Natural killer cell treated with Interleukin-12 subunit alpha and Interleukin-12 subunit beta and Interleukin-15 and Interleukin-18, amount 100 ng/mL, for 72 hours (primary cell): ENCODE data around the gene TANGO2. TPM values are rescaled to one million over a fixed set of nuclear protein-coding genes. Genes with fewer than 3 reads are reported as not detected.
"Not testable (repeated sequence)": the region's sequence is repeated elsewhere in the genome, so short reads cannot be mapped to it uniquely, and the experiment has no call there.

ENCODE experiments used
- ATAC-seq, 2 donors: fragments of 150-1000 bp; cut with Tn5 transposase in 1 of 2; sonication (Bioruptor Pico), chemical (Tn5 transposase) in 1 of 2; 2 replicates each; pipeline ENCODE4 v1.10.0; 2021
- DNase-seq: peaks from one replicate; pipeline ENCODE4 v3.0.0; 2022; ENCODE audit warnings: low spot score
- H3K27ac Mint-ChIP-seq, 2 donors: 1 replicate in 1 of 2; 2 replicates in 1 of 2; pipeline ENCODE4 v1.8.0; 2022; ENCODE audit warnings: mixed read lengths in 2 of 2, mild to moderate bottlenecking in 1 of 2, moderate library complexity in 1 of 2
- H3K27me3 Mint-ChIP-seq, 2 donors: 1 replicate in 1 of 2; 2 replicates in 1 of 2; pipeline ENCODE4 v1.8.0; 2022; ENCODE audit warnings: mixed read lengths in 2 of 2
- H3K36me3 Mint-ChIP-seq: one replicate; pipeline ENCODE4 v1.8.0; 2022; ENCODE audit warnings: mixed read lengths
- H3K4me1 Mint-ChIP-seq, 2 donors: 1 replicate in 1 of 2; 2 replicates in 1 of 2; pipeline ENCODE4 v1.8.0; 2022; ENCODE audit warnings: low read depth in 2 of 2, mixed read lengths in 2 of 2, mild to moderate bottlenecking in 1 of 2
- H3K4me3 Mint-ChIP-seq: one replicate; pipeline ENCODE4 v1.8.0; 2022; ENCODE audit warnings: mixed read lengths
- H3K9me3 Mint-ChIP-seq: 2 replicates; pipeline ENCODE4 v1.8.0; 2022; ENCODE audit warnings: mixed read lengths
- total RNA-seq, 2 donors: library from RNA; stranded (reverse); gene quantifications; one replicate each; pipeline ENCODE4 v1.2.3, GENCODE V29; 2022

TANGO2 gene
- total RNA-seq, 2 donors from 2014 or later, result 50.5 to 61.6 TPM

DNA sequence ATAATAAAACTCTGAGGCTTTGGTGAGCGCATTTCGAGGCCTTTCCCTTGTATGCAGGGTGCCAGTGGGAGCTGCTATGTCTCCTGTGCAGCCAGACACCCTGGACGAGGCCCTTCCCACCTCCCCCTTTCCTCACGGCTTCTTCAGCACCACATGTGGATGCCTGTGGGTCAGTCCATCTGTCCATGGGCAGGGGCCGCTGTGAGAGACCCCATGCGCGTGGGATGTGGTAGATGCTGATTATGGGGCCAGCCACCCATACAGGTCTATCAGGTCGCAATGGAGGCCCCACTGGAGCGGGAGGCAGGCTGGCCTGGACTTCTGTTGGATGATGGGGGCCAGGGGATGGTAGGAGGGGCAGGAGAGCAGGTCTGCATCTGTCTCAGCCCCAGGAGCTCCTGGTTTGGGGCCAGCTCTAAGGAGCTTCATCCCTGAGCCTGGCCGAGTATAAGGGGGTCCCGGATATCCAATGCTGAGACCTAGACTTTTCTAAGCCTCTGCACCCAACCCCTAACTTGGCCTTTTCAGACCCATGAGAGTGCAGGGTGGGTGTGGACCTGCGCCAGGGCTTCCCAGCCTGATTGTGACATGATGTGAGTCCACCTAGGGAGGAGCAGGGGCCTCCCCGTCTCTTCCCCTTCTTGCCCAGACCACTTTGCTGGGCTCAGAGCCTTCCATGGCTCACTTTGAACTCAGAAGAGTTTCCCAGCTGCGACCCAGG lies 45.1 kb downstream of the TANGO2 start:
- H3K27ac Mint-ChIP-seq, result no peak overlapping the region
- no peak overlapping the region for H3K4me3 Mint-ChIP-seq
- peaks cover 0 to 10% of the 10 kb centered on the region in 2 donors for H3K4me1 Mint-ChIP-seq
- ATAC-seq (no peak), DNase-seq (peak; percentile 39)
- H3K36me3 Mint-ChIP-seq, result no peaks in the 10 kb centered on the region
- H3K27me3 Mint-ChIP-seq, result no peaks in the 10 kb centered on the region
- no peaks in the 10 kb centered on the region for H3K9me3 Mint-ChIP-seq

DNA sequence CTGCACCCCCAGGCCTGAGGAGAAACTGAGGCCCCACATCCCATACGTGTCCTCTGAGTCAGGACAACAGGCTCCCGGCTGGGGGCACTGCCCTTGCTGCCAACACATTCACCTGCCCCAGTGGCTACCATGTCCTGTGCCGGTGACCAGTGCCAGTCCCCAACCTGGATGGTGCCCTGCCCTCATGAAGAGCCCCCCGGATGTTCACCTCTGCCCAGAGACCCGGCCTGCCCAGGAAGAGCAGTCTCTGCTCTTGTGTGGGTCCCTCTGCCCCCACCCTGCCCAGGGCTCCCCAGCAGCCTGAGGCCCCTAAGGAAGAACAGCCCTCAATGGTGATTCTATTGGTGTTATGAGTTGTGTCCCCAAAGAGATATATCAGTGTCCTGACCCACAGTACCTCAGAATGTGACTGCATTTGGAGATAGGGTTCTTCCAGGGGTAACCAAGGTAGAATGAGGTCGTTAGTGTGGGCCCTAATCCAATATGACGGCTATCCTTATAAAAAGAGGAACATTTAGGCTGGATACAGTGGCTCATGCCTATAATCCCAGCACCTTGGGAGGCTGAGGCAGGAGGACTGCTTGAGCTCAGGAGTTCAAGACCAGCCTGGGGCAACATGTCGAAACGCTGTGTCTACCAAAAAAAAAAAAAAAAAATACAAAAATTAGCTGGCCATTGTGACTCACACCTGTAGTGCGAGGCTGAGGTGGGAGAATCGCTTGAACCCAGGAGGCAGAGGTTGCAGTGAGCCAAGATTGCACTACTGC lies 45.9 kb downstream of the TANGO2 start:
- Mint-ChIP-seq H3K4me3 (no peak overlapping the region), H3K27ac (no peak overlapping the region), H3K27me3 (no peaks in the 10 kb centered on the region), H3K36me3 (no peaks in the 10 kb centered on the region), H3K4me1 (peaks cover 0 to 7% of the 10 kb centered on the region in 2 donors), H3K9me3 (no peaks in the 10 kb centered on the region)
- ATAC-seq (no peak), DNase-seq (peak; percentile 44)

DNA sequence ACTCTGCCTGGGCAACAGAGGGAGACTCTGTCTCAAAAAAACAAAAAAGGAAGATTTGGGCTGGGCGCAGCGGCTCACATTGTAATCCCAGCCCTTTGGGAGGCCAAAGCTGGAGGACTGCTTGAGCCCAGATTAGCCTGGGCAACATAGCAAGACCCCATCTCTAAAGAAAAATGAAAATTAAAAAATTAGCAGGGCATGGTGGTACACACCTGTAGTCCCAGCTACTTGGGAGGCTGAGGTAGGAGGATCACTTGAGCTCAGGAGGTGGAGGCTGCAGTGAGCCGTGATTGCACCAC lies 46.4 kb downstream of the TANGO2 start:
- H3K9me3 Mint-ChIP-seq, H3K27me3 Mint-ChIP-seq, H3K4me3 Mint-ChIP-seq, H3K4me1 Mint-ChIP-seq, H3K27ac Mint-ChIP-seq, H3K36me3 Mint-ChIP-seq, ATAC-seq: not testable (repeated sequence)
- peak; percentile 53 for DNase-seq

DNA sequence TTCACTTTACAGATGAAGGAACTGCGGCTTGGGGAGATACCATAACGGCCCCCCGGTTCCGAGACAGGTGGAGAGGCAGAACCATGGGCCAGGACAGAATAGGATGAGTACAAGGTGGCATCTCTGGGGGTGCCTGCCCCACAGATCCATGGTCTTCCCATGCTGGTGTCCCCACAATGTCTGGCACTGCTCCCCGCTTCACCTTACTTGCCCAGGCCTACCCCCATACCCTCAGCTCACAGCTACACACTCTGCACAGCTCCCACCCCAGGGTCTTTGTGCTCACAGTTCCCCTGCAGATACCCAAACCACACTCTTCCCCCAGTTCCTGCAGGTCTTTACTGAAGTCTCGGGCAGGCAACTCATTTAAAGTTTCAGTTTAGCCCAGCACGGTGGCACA lies 47.7 kb downstream of the TANGO2 start:
- Mint-ChIP-seq H3K27ac (no peak overlapping the region), H3K4me1 (peaks cover 0 to 3% of the 10 kb centered on the region in 2 donors), H3K9me3 (no peaks in the 10 kb centered on the region), H3K27me3 (no peaks in the 10 kb centered on the region), H3K4me3 (no peak overlapping the region), H3K36me3 (no peaks in the 10 kb centered on the region)
- peak; percentile 38 for DNase-seq
- no peak for ATAC-seq

DNA sequence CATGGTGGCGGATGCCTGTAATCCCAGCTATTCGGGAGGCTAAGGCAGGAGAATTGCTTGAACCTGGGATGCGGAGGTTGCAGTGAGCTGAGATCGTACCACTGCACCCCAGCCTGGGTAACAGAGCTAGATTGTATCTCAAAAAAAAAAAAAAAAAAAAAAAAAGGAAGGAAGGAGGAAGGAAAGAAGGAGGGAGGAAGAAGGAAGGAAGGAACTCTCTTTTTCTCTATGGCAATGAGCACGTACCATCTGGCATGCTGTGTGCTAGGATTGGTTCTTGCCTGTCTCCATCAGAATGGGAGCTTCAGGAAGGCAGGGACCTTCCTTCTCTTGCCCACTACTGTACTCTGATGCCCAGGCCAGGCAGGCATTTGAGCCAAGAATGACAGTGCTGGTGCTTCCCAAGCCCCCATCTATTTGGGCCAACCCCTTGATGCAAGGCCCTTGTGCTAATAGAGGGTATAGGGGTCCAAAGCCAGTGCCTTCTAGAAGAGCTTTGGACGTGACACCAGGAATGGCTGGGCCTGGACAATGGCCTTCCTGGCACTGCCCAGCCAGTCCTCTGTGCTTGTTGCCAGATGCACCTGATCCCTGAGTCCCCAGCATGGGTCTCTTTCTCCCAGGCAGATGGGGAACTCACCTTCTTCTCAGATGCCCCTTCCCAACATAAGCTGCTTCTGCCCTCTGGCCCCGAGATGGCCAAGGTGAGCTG lies 48.6 kb downstream of the TANGO2 start:
- no peaks in the 10 kb centered on the region for H3K36me3 Mint-ChIP-seq
- no peak overlapping the region for H3K27ac Mint-ChIP-seq
- H3K27me3 Mint-ChIP-seq, result no peaks in the 10 kb centered on the region
- H3K9me3 Mint-ChIP-seq, result no peaks in the 10 kb centered on the region
- H3K4me3 Mint-ChIP-seq, result no peak overlapping the region
- DNase-seq (peak; percentile 50), ATAC-seq (peak in 1 of 2 donors; percentile 28)
- no peaks in the 10 kb centered on the region for H3K4me1 Mint-ChIP-seq

DNA sequence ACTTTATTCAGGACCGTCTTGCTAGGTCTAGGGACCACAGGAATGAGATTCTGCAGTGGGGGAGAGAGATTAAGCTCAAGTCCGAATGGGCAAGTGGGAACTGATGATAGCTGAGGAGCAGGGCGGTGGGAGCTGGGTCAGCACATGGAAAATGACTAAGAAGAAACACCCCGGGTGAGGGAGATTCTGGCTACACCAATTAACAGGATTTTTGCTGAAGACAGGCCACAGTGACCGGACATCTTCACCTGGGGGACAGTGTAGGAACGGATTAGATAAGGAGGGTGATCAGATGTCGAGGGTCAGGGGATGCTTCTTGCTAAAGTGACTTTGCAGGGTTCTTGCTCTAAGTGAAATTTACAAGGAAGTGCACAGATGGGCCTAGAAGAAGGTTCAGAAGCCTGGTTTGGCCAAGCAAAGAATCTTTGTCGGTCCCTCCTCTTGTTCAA lies 50.6 kb downstream of the TANGO2 start:
- no peak overlapping the region for H3K4me3 Mint-ChIP-seq
- H3K27me3 Mint-ChIP-seq, result no peaks in the 10 kb centered on the region
- H3K27ac Mint-ChIP-seq, result no peak overlapping the region
- no peaks in the 10 kb centered on the region for H3K9me3 Mint-ChIP-seq
- H3K4me1 Mint-ChIP-seq, result no peaks in the 10 kb centered on the region
- ATAC-seq, result no peak
- no peak for DNase-seq
- H3K36me3 Mint-ChIP-seq, result no peaks in the 10 kb centered on the region

DNA sequence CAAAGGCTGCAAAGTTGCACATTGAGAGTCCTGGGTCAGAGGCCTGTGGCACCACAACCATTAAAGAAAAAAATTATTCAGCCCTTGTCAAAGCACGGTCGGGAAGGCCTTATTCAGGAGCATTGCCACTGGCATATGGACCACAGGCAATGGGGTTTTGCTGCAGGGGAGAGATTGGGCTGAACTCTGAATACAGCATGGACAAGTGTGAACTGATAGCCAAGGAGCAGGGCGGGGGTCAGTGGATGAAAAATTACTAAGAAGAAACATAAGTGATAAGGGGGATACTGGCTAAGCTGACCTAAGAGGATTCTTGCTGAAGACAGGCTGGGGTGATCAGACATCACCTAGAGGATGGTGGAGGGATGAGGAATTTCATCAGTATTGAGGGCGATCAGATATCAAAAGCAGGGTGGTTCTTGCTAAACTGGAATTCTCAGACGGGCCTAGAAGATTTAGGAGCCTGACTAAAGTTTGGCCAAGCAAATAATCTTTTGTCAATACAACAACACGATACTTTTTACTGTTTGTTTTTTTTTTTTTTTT lies 55.8 kb downstream of the TANGO2 start:
- Mint-ChIP-seq H3K36me3 (peaks cover 4% of the 10 kb centered on the region), H3K4me1 (peaks cover 9 to 11% of the 10 kb centered on the region in 2 donors), H3K9me3 (no peaks in the 10 kb centered on the region), H3K27me3 (no peaks in the 10 kb centered on the region), H3K4me3 (no peak overlapping the region), H3K27ac (peak overlapping the region in 1 of 2 donors; percentile 70)
- peak; percentile 39 for DNase-seq
- no peak for ATAC-seq

DNA sequence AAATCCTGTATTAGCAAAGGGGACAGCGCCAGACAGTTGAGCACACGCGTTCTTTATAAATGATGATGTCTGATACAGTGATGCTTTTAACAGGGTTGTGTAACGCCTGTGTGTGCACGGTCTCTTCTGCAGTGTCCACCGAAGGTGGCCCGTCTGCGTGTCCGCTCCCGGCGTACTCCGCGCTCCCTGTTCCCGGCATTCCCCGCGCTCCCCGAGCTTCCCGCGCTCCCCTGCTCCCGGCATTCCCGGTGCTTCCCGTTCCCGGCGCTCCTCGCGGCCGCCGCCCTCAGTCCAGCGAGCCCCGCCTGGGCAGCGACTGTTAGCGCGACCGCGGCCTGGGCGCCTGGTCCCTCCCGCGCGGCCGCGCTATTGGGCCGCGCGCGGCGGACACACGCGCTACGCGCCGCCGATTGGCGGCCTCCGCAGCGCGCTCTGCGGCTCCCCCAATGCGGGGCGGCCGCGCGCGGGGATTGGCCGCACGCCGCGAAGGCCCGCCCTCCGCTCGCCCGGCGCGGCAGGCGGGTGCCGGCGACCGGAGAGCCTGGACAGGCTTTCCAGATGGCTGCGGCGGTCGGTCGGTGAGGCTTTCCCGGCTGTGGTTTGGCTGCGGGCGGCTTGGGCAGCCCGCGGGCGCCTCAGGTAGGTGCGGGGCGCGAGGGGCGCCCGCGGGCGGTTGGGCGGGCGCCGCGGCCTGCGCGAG lies 59.0 kb downstream of the TANGO2 start, which contains the start of gene DGCR8:
Gene DGCR8 (plus strand): TSS at position 497 of the 700 bp plus-strand sequence. CDS start 5,723 bp downstream, outside the sequence.
- peaks cover 32 to 36% of the 10 kb centered on the region in 2 donors for H3K4me1 Mint-ChIP-seq
- H3K9me3 Mint-ChIP-seq, result no peaks in the 10 kb centered on the region
- DNase-seq (peak; percentile 83), ATAC-seq (peak; percentile 97 to 98)
- H3K36me3 Mint-ChIP-seq, result peaks cover 6% of the 10 kb centered on the region
- peak within 1 kb of the TSS; percentile 55 to 70 for H3K27ac Mint-ChIP-seq
- no peaks in the 10 kb centered on the region for H3K27me3 Mint-ChIP-seq
- H3K4me3 Mint-ChIP-seq, result peak within 1 kb of the TSS; percentile 87

DNA sequence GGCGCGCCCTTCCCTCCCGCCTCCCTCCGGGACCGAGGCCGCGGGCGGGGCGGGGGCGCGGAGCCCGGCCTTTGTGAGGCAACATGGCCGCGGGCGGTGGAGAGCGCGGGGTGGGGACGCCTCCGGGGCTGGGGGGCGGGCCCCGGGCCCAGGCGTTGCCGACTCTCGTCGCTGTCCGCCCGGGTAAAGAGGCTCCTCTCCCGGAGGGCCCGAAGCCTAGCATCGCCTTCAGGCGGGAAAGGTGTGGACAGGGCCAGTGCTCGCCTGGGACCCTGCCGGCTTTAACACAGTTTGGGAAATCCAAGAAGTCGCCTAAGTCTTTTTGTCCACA lies 59.5 kb downstream of the TANGO2 start:
- H3K4me3 Mint-ChIP-seq, result peak overlapping the region; percentile 87
- ATAC-seq (peak; percentile 85 to 86), DNase-seq (peak; percentile 83)
- H3K27ac Mint-ChIP-seq, result peak overlapping the region; percentile 55 to 70
- peaks cover 6% of the 10 kb centered on the region for H3K36me3 Mint-ChIP-seq
- H3K9me3 Mint-ChIP-seq, result no peaks in the 10 kb centered on the region
- peaks cover 34 to 36% of the 10 kb centered on the region in 2 donors for H3K4me1 Mint-ChIP-seq
- H3K27me3 Mint-ChIP-seq, result no peaks in the 10 kb centered on the region

DNA sequence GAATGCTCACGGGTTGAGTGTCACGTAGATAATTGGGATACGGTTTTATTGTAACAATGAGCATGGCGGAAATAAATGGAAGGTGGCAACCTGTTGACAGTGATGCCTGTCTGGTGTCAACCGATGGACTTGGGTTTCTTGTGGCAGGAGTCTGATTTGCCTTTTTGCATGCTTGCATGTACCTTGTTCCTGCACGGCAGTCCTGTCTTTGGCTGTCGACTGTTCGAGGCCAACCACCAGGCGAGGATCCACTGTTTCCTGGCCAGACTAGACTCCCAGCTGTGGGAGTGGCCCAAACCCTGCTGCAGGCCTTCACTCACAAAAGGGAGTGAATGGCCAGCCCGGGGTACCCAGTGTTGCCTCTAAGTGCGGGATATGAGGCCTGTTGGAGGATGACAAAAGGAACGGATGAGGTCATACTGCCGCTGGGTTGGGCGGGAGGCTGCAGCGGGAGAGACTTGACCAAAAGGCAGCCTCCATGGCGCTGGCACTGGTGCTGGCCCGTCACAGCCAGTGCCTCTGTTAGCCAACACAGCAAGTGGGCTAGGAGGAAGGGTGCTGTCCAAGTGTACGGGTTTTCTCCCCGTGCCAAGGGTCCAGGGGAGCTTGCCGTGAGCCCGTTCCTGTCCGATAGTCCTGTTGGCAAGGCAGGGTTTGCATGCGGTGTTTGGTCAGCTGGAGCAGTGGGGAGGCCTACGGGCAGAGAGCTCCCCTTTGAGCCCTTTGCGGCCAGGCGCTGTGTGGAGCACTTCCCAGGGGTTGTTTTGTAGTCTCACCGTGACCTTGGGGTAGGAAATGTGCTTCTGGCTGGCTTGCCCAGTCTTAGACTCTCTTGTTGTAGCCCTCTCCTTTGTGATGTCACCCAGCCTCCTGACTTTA lies 60.1 kb downstream of the TANGO2 start:
- H3K4me3 Mint-ChIP-seq, result peak overlapping the region; percentile 87
- peaks cover 6% of the 10 kb centered on the region for H3K36me3 Mint-ChIP-seq
- DNase-seq (peak; percentile 58), ATAC-seq (no peak)
- H3K27me3 Mint-ChIP-seq, result no peaks in the 10 kb centered on the region
- H3K9me3 Mint-ChIP-seq, result no peaks in the 10 kb centered on the region
- H3K27ac Mint-ChIP-seq, result peak overlapping the region; percentile 55 to 70
- H3K4me1 Mint-ChIP-seq, result peaks cover 36 to 37% of the 10 kb centered on the region in 2 donors

DNA sequence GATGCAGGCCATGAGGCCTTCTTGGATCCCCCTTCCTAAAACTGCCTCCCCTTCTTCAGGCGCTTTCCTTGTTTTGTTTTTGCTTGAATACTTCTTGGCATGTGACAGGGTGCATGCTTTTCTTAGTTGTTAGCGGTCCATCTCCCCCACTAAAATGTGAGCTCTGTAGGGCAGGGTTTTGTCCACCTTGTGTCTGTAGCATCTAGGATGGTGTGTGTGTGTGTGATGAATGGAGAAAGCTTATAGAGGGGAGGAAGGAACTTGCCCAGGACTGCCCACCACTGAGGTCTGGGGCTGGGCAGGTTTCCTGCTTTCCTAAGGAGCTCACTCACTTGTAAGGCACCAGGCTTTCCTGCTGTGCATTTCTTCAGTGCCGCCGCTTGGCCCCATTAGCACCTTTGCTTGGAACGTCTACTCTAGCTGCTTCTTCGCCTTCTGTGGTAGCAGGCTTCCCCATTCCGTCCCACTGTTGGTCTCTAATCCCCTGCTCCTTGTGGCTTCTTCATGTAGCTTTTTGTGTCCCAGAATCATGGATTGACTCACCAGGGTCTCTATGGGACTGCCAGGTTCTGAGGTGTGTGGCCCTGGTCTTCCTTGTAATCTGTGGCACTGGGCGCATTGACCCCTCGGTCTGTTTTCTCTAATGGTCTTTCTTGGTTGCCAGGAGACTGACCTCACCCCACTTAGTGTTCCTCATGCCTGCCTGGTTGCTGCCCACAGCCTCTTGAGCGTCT lies 62.4 kb downstream of the TANGO2 start:
- H3K4me3 Mint-ChIP-seq, result peak overlapping the region; percentile 87
- ATAC-seq, result no peak
- no peaks in the 10 kb centered on the region for H3K9me3 Mint-ChIP-seq
- H3K27me3 Mint-ChIP-seq, result no peaks in the 10 kb centered on the region
- peaks cover 12% of the 10 kb centered on the region for H3K36me3 Mint-ChIP-seq
- H3K4me1 Mint-ChIP-seq, result peaks cover 48 to 56% of the 10 kb centered on the region in 2 donors
- H3K27ac Mint-ChIP-seq, result peak overlapping the region; percentile 22 to 42
- DNase-seq, result peak; percentile 26

DNA sequence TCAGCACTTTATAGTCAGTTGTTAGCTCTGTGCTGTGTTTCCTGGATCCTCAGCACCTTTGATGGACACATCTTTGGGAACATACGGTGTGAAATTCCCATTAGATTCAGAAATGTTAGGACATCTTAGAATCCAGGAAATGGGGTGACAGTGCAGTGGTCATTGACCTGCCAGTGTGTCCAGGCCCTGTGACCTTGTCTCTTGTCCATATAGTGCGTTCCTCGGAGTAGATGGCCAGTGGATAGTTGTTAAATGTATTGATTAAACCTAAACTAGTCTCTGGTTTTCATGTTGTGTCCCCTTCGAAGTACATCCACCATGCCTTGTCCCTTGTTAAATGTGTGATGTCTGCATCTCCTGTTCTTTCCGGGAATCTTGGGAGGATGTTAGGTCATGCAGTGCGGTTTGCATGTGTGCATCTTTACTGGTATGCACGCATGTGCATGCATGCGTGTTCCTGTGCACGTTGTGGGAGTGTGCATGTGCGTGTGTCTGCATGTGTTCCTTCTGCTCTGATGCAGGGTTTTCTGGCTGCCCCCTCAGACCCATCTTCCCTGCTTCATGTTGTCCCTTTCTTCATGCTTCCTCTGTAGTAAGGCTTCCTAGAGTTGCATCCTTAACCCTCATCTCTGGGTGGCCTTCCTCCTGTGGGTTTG lies 63.1 kb downstream of the TANGO2 start:
- Mint-ChIP-seq H3K4me1 (peaks cover 48 to 56% of the 10 kb centered on the region in 2 donors), H3K27me3 (no peaks in the 10 kb centered on the region), H3K4me3 (peak overlapping the region; percentile 87), H3K27ac (peak overlapping the region; percentile 22 to 42), H3K36me3 (peaks cover 16% of the 10 kb centered on the region), H3K9me3 (no peaks in the 10 kb centered on the region)
- ATAC-seq (no peak), DNase-seq (peak; percentile 31)
